ENCODE data around the gene SGMS1.
"Not testable (repeated sequence)": the region's sequence is repeated elsewhere in the genome, so short reads cannot be mapped to it uniquely, and the experiment has no call there.

SGMS1 gene

GRCh38 chr10:50552308-50552707, 71.4 kb downstream of the SGMS1 start:
- H3K4me2 ChIP-seq (ENCODE audit: low read length), result no peak overlapping the region
- H3F3A ChIP-seq (ENCODE audit: control insufficient read depth, insufficient read depth), result no peaks in the 10 kb centered on the region
- H3K27me3 ChIP-seq (ENCODE audit: control insufficient read depth, low read length), result no peaks in the 10 kb centered on the region
- TF ChIP-seq CTCF (IDR thresholded peaks at IDR 0.05; ENCODE audit: low read depth, low read length, poor library complexity, severe bottlenecking), result no peak
- no peak for TF ChIP-seq EZH2phosphoT487 (IDR thresholded peaks at IDR 0.05; ENCODE audit: borderline replicate concordance, low read length)
- no peaks in the 10 kb centered on the region for H3K9me2 ChIP-seq (replicated peaks; ENCODE audit: control insufficient read depth, low read length)
- peaks cover 4% of the 10 kb centered on the region for H3K79me2 ChIP-seq (ENCODE audit: control insufficient read depth, low read length)
- no peaks in the 10 kb centered on the region for H3K36me3 ChIP-seq (ENCODE audit: control insufficient read depth, low read length)
- H3K4me3 ChIP-seq (ENCODE audit: low read length), result no peak overlapping the region
- peaks cover 21% of the 10 kb centered on the region for H3K4me1 ChIP-seq (ENCODE audit: control insufficient read depth, low read length)
- H3K9me3 ChIP-seq (ENCODE audit: control insufficient read depth, insufficient read depth, low read length), result peaks cover 3% of the 10 kb centered on the region; the same call in 1 of the 2 replicates
- H3K27ac ChIP-seq (ENCODE audit: low read depth, low read length), result no peak overlapping the region
- H4K20me1 ChIP-seq (ENCODE audit: control insufficient read depth, insufficient read depth, low read depth, low read length), result no peaks in the 10 kb centered on the region; the same call in 1 of the 2 replicates

- Histone ChIP-seq H3K9me3 (ENCODE audit: control insufficient read depth, insufficient read depth, low read length) (peaks cover 3% of the 10 kb centered on the region; the same call in 1 of the 2 replicates), H3K79me2 (ENCODE audit: control insufficient read depth, low read length) (peaks cover 4% of the 10 kb centered on the region), H3K27me3 (ENCODE audit: control insufficient read depth, low read length) (no peaks in the 10 kb centered on the region), H4K20me1 (ENCODE audit: control insufficient read depth, insufficient read depth, low read depth, low read length) (no peaks in the 10 kb centered on the region; the same call in 1 of the 2 replicates), H3K4me3 (ENCODE audit: low read length) (no peak overlapping the region), H3K27ac (ENCODE audit: low read depth, low read length) (no peak overlapping the region), H3K4me2 (ENCODE audit: low read length) (no peak overlapping the region), H3F3A (ENCODE audit: control insufficient read depth, insufficient read depth) (no peaks in the 10 kb centered on the region), H3K4me1 (ENCODE audit: control insufficient read depth, low read length) (peaks cover 21% of the 10 kb centered on the region), H3K36me3 (ENCODE audit: control insufficient read depth, low read length) (no peaks in the 10 kb centered on the region), H3K9me2 (replicated peaks; ENCODE audit: control insufficient read depth, low read length) (no peaks in the 10 kb centered on the region)
- TF ChIP-seq EZH2phosphoT487 (IDR thresholded peaks at IDR 0.05; ENCODE audit: borderline replicate concordance, low read length), result no peak
- TF ChIP-seq CTCF (IDR thresholded peaks at IDR 0.05; ENCODE audit: low read depth, low read length, poor library complexity, severe bottlenecking), result no peak
Measured at GRCh38 chr10:50551894-50552293, 71.9 kb downstream of the SGMS1 start.

GRCh38 chr10:50550291-50550839, 73.4 kb downstream of the SGMS1 start:
- peaks cover 13% of the 10 kb centered on the region for H3K4me1 ChIP-seq (ENCODE audit: control insufficient read depth, low read length)
- H3K4me3 ChIP-seq (ENCODE audit: low read length), result no peak overlapping the region
- no peak overlapping the region for H3K27ac ChIP-seq (ENCODE audit: low read depth, low read length)
- peaks cover 3% of the 10 kb centered on the region; the same call in 1 of the 2 replicates for H3K9me3 ChIP-seq (ENCODE audit: control insufficient read depth, insufficient read depth, low read length)
- TF ChIP-seq CTCF (IDR thresholded peaks at IDR 0.05; ENCODE audit: low read depth, low read length, poor library complexity, severe bottlenecking) (no peak), EZH2phosphoT487 (IDR thresholded peaks at IDR 0.05; ENCODE audit: borderline replicate concordance, low read length) (no peak)
- H3K9me2 ChIP-seq (replicated peaks; ENCODE audit: control insufficient read depth, low read length), result no peaks in the 10 kb centered on the region
- peaks cover 4% of the 10 kb centered on the region for H3K79me2 ChIP-seq (ENCODE audit: control insufficient read depth, low read length)
- H3K27me3 ChIP-seq (ENCODE audit: control insufficient read depth, low read length), result no peaks in the 10 kb centered on the region
- no peaks in the 10 kb centered on the region for H3K36me3 ChIP-seq (ENCODE audit: control insufficient read depth, low read length)
- H4K20me1 ChIP-seq (ENCODE audit: control insufficient read depth, insufficient read depth, low read depth, low read length), result no peaks in the 10 kb centered on the region
- no peaks in the 10 kb centered on the region for H3F3A ChIP-seq (ENCODE audit: control insufficient read depth, insufficient read depth)
- no peak overlapping the region for H3K4me2 ChIP-seq (ENCODE audit: low read length)

GRCh38 chr10:50549186-50549585, 74.6 kb downstream of the SGMS1 start:
- not testable (repeated sequence) for H3K27me3 ChIP-seq (ENCODE audit: control insufficient read depth, low read length); H3K27ac ChIP-seq (ENCODE audit: low read depth, low read length); H3K9me2 ChIP-seq (replicated peaks; ENCODE audit: control insufficient read depth, low read length); H3K4me2 ChIP-seq (ENCODE audit: low read length); H3K9me3 ChIP-seq (ENCODE audit: control insufficient read depth, insufficient read depth, low read length); H4K20me1 ChIP-seq (ENCODE audit: control insufficient read depth, insufficient read depth, low read depth, low read length); H3K36me3 ChIP-seq (ENCODE audit: control insufficient read depth, low read length); H3K79me2 ChIP-seq (ENCODE audit: control insufficient read depth, low read length); H3F3A ChIP-seq (ENCODE audit: control insufficient read depth, insufficient read depth); H3K4me3 ChIP-seq (ENCODE audit: low read length)
- peaks cover 17% of the 10 kb centered on the region for H3K4me1 ChIP-seq (ENCODE audit: control insufficient read depth, low read length)

- not testable (repeated sequence) for H3K4me3 ChIP-seq (ENCODE audit: low read length); H3K36me3 ChIP-seq (ENCODE audit: control insufficient read depth, low read length); H3K9me2 ChIP-seq (replicated peaks; ENCODE audit: control insufficient read depth, low read length); H4K20me1 ChIP-seq (ENCODE audit: control insufficient read depth, insufficient read depth, low read depth, low read length); H3K79me2 ChIP-seq (ENCODE audit: control insufficient read depth, low read length); H3K27ac ChIP-seq (ENCODE audit: low read depth, low read length); H3K4me2 ChIP-seq (ENCODE audit: low read length); H3K27me3 ChIP-seq (ENCODE audit: control insufficient read depth, low read length); H3K9me3 ChIP-seq (ENCODE audit: control insufficient read depth, insufficient read depth, low read length); H3F3A ChIP-seq (ENCODE audit: control insufficient read depth, insufficient read depth)
- peaks cover 17% of the 10 kb centered on the region for H3K4me1 ChIP-seq (ENCODE audit: control insufficient read depth, low read length)
Measured at GRCh38 chr10:50548481-50548880, 75.3 kb downstream of the SGMS1 start.

- H3K9me3 ChIP-seq (ENCODE audit: control insufficient read depth, insufficient read depth, low read length); H3K9me2 ChIP-seq (replicated peaks; ENCODE audit: control insufficient read depth, low read length); H3K27ac ChIP-seq (ENCODE audit: low read depth, low read length); H3K4me3 ChIP-seq (ENCODE audit: low read length); H3K36me3 ChIP-seq (ENCODE audit: control insufficient read depth, low read length); H3K79me2 ChIP-seq (ENCODE audit: control insufficient read depth, low read length); H3K27me3 ChIP-seq (ENCODE audit: control insufficient read depth, low read length); H3F3A ChIP-seq (ENCODE audit: control insufficient read depth, insufficient read depth); H3K4me2 ChIP-seq (ENCODE audit: low read length); H4K20me1 ChIP-seq (ENCODE audit: control insufficient read depth, insufficient read depth, low read depth, low read length): not testable (repeated sequence)
- H3K4me1 ChIP-seq (ENCODE audit: control insufficient read depth, low read length), result peaks cover 17% of the 10 kb centered on the region
Measured at GRCh38 chr10:50546287-50546686, 77.5 kb downstream of the SGMS1 start.

Measured in DOHH2 (cell line).